Measurements from ENCODE around the gene TP53TG5.

GRCh38 chr20:45367126-45367525 is 11.0 kb downstream of the TP53TG5 start:
- TF ChIP-seq, protein P1, sequence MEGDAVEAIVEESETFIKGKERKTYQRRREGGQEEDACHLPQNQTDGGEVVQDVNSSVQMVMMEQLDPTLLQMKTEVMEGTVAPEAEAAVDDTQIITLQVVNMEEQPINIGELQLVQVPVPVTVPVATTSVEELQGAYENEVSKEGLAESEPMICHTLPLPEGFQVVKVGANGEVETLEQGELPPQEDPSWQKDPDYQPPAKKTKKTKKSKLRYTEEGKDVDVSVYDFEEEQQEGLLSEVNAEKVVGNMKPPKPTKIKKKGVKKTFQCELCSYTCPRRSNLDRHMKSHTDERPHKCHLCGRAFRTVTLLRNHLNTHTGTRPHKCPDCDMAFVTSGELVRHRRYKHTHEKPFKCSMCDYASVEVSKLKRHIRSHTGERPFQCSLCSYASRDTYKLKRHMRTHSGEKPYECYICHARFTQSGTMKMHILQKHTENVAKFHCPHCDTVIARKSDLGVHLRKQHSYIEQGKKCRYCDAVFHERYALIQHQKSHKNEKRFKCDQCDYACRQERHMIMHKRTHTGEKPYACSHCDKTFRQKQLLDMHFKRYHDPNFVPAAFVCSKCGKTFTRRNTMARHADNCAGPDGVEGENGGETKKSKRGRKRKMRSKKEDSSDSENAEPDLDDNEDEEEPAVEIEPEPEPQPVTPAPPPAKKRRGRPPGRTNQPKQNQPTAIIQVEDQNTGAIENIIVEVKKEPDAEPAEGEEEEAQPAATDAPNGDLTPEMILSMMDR (IDR thresholded peaks at IDR 0.05), result no peak
- TF ChIP-seq POLR2A (IDR thresholded peaks at IDR 0.05), result no peak

Measured in sigmoid colon (tissue), 3 donors.